GM12892 (cell line): ENCODE data around the gene BPGM.

Source experiments
- POLR2A ChIP-seq: IDR thresholded peaks from 2 replicates; pipeline ENCODE4 v1.6.1; 2011; ENCODE audit warnings: low read depth, low read length, control low read depth
- POLR2AphosphoS5 ChIP-seq: IDR thresholded peaks from 2 replicates; pipeline ENCODE4 v1.6.1; 2011; ENCODE audit warnings: low read depth, low read length, control low read depth
- TAF1 ChIP-seq: IDR thresholded peaks from 2 replicates; pipeline ENCODE4 v1.6.1; 2011; ENCODE audit warnings: low read depth, mild to moderate bottlenecking, control low read depth, low read length, borderline replicate concordance

DNA sequence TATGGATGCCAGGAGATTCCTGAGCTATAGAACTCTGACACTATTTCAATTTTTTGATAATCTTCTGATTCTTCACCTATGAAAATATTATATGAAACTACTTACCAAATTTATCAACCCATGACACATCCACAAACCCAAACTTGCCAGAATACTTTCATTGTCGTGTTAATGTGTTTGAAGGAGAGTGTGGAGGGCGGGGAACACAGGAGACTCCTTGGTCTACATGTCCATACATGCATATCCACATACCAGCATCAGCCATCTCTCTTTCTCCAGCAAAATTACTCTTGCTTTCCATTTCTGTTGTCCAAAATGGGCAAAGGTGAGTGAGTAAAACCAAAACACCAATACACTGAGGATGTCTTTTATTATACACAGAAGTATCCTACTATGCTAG, 23.5 kb upstream of the BPGM start:
- no peak for TF ChIP-seq POLR2AphosphoS5
- TF ChIP-seq POLR2A: no peak
- no peak for TF ChIP-seq TAF1
